GM19193 (cell line): ENCODE results near the gene C3.

Source experiments
- POLR2A ChIP-seq: IDR thresholded peaks from 4 replicates; pipeline ENCODE4 v1.6.1; 2011; ENCODE audit not compliant: insufficient read depth, insufficient read length; ENCODE audit errors: extremely low read depth

Gene C3

GRCh38 chr19:6712692-6713670 lies 7.5 kb downstream of the C3 start:
- no peak for TF ChIP-seq POLR2A

GRCh38 chr19:6712231-6712630 lies 8.2 kb downstream of the C3 start:
- TF ChIP-seq POLR2A = no peak

- no peak for TF ChIP-seq POLR2A
Measured at GRCh38 chr19:6711605-6712004, 8.8 kb downstream of the C3 start.

- no peak for TF ChIP-seq POLR2A
Measured at GRCh38 chr19:6711078-6711361, 9.4 kb downstream of the C3 start.

- no peak for TF ChIP-seq POLR2A
Measured at GRCh38 chr19:6710273-6711077, 10.0 kb downstream of the C3 start.

GRCh38 chr19:6709549-6709948 lies 10.9 kb downstream of the C3 start:
- no peak for TF ChIP-seq POLR2A

- no peak for TF ChIP-seq POLR2A
Measured at GRCh38 chr19:6708346-6708745, 12.1 kb downstream of the C3 start.

- TF ChIP-seq POLR2A = no peak
Measured at GRCh38 chr19:6707658-6708018, 12.8 kb downstream of the C3 start.

- no peak for TF ChIP-seq POLR2A
Measured at GRCh38 chr19:6707011-6707657, 13.3 kb downstream of the C3 start.

GRCh38 chr19:6706633-6706958 lies 13.9 kb downstream of the C3 start:
- TF ChIP-seq POLR2A = no peak

- TF ChIP-seq POLR2A = no peak
Measured at GRCh38 chr19:6705931-6706632, 14.4 kb downstream of the C3 start.

- no peak for TF ChIP-seq POLR2A
Measured at GRCh38 chr19:6700586-6701316, 19.7 kb downstream of the C3 start.

- no peak for TF ChIP-seq POLR2A
Measured at GRCh38 chr19:6699935-6700334, 20.5 kb downstream of the C3 start.

- no peak for TF ChIP-seq POLR2A
Measured at GRCh38 chr19:6697291-6697690, 23.2 kb downstream of the C3 start.
